CD4-positive, alpha-beta T cell treated with Interferon alpha-2 for 1 hour (primary cell): ENCODE results near the gene MSI2.

Experiments used
- DNase-seq, 2 donors: peaks; one replicate each; pipeline ENCODE4 v3.0.0-alpha.2; 2020 to 2022

MSI2 gene

DNA sequence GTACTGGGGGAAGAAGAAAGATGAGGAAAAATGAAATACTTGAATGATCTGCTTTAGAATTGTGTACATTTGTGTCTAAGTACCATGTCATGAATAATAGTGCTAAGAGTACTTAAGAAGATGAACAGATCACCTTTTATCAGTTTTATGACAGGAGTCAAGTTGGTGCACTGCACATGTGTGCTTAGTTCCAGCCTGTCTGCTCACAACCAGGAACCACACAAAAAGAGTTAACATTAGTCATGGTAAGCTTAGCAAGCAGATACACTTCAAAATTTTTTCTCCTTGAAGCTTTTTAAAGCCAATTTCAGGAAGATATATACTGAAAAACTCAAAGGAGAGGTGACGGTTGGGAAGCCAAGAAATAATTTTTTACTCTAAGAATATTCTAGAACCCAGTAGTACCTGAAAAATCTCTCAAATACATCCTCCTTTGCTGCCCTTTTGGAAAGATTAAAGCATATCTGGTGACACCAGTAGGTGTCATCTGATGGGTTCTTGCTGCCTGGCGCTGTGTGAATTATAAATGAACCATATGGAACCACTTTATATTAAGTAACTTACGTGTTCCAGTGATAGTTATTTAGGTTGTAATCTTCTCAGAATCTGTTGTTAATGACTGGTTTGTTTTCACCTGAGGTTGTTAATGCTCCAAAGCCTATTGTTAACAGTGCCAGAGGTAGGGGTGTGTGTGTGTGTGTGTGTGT, 93.4 kb downstream of the MSI2 start:
- DNase-seq = no peak

DNA sequence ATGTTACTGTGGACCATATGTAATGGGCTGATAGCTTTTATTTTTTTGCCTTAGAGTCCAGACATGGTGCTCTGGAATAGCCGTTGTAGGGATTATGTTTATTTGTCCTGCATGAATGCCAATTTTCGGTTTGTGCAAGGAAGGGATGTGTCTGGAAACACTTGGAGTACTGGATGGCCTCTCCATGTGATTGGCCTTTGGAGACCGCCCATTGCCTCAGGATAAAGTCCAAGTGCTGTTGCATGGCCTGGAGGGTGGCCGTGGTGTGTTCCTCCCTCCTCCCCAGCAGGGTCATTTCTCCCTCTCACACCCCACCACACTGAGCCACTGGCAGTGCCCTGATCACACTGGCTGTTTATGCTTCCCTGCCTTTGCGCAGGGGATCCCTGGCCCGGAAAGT, 93.9 kb downstream of the MSI2 start:
- no peak for DNase-seq

DNA sequence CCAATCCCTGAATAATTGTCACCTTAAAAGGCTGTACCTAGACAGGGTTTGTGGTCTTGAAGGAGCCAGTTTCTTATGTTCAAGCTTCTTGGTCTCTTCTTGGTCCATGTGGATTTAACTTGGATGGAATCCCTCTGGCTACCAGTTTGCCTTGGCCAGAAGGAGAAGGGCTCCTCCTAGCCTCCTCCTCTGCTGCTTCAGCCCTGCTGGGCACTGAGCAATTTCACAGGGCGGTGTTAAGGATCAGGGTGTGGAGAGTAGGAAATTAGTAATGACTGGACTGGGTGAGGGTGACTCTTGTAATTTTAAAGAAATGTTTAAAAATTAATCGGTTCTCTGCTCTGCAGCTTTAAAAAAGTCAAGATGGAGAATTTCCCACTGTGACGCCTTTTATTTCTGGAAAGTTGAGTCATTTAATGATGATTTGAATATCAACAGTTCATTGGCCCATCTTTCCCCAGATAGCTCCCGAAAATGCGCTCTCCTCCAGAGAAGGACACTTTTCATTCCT, 96.4 kb downstream of the MSI2 start:
- no peak for DNase-seq

DNA sequence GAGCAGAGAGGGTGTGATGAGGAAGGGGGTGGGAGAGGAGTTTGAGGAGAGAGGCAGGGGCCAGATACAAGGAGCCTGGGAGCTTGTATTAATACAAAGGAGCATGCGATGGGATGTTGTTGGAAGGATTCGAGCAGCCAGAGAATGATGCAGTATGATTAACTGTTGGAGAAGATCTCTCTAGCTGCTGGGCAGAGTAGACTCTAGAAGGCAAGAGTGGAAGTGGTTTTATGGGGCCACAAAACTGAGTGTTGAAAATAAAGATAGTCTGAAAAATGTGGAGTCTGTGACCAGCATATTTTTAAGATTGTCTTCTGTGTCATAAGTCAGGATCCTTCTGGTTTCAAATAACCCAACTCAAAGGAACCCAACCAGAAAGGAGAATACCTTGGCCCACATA, 98.3 kb downstream of the MSI2 start:
- DNase-seq = no peak

DNA sequence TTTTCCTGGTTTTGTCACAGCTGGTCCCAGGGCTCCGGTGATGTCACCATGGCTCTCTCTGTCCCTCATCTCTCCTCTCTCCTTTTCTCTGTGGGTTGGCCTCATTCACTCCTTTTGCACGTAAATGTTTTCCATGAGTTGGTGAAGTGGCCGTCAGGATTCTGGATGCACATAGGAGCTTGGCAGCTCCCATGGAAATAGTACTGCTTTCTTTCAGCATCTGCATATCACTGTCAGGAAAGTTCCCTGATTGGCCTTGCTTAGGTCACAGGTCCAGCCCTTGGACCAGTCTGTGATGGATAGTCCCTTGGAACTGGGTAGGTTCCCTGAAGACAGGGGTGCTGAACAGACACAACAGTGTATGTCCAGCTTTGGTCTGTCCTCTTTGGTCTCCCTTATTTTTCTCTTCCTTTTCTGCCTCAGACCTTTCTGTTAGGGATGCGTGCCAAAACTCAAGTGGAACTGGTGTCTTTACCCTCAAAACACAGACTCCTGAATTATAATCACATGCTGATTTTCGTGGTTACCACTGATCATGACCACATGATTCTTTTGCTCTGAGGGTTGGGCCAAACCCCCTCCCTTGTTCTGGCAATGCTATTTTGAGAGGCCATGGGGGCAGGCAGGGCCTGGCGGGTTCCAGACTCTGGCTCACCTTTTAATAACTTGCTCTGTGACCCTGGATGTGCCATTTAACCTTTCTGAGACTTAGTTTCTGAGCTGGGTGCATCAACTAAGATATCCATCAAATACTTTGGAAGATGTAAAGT, 99.0 kb downstream of the MSI2 start:
- no peak for DNase-seq

DNA sequence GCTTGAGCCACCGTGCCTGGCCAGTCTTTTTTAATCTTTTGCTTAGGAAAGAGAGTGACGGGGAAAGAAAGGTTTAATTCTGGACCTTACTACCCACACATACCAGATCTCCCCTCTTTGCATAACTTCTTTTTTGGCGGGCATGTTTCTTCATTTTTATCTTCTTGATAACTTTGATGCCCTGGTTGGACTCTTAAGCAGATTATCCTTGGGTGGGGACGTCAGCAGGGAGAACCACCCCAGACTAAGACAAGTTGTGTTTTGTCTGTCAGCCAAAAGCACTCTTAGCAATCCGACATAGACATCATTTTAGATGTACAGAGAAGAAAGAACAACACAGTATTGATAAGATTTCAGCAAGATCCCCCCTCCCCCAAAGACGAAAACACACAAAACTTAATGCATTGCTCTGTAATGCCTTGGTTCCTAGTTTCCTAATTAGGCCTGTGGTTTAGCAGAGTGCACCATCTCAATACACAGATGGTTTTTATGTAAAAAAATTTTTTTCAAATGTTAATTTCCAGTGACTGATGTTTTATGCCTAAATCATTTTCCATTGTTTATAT, 99.9 kb downstream of the MSI2 start:
- DNase-seq = no peak

DNA sequence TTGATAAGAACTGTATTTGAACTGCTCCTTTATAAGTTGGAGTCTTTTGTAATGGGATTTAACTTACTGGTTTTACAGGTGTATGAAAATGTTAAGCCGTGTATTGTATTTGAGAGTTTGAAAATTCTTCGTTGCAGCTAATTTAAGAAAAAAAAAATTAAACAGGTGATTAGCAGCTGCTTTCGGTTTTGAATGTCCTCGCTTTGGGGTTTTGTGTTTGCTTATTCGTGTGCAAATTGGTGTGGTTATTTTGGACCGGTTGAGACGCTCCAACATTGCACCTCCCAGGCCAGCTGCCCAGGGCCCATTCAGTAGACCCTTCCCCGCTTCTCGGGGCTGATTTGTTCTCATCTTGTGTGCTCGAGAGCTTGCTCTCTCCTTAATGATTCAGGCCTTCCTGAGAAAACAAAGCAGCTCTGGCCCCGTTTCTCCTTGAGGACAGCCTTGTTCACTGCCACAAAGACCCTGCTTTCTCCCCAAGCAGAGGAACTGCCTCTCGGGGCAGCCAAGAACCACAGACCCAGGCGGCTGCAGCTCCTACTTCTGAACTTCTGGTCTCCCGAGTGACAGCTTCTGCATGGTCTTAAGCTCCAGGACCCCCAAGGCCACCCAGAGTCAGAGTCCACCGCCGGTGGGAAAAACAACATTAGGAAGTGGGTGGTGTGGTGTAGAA, 100.5 kb downstream of the MSI2 start:
- no peak for DNase-seq

DNA sequence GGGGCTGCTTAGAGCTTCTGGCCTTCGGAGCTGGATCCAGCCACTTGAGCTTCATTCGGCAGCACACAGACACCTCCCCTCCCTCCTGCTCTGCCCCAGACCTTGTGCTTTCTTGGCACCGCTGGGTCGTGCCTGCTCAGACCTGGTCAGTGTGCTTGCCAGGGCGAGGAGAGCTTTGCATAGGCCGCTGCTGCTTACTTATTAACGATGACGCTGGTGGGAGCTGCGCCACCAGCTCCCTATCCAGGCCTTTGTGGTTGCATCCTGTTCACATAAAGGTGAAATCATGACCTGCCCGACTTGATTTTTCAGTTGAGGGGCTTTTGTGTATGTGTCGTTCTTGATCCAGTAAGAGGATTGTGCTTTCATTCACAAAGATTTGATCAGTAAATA, 101.1 kb downstream of the MSI2 start:
- no peak for DNase-seq

DNA sequence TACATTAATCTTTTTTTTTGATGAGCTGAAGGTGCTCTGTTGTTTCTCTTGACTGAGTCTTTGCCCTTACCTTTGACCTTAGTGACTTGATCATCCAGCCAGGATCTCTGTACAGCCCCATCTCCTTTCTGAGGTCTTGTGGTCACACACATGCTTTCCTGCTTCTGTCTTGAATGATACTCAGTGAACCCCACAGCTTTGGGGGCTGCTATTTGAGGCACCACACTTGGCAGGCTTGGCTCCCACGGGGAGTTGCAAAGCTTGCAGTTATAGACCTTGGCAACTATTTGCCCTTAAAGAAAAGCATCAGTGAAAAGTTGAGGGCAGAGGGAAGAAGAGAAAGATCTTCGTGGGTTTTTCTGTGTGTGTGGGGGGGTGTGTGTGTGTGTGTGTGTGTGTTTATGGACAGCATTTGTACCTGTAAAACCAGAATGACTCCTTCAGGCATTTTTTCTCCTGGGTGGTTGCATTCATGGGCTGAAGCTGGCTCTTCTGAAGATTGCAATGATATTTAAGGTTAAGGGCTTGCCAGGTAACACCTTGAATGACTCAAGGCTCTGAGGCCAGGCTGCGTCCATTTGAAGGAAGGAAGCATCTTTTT, 101.6 kb downstream of the MSI2 start:
- no peak for DNase-seq

DNA sequence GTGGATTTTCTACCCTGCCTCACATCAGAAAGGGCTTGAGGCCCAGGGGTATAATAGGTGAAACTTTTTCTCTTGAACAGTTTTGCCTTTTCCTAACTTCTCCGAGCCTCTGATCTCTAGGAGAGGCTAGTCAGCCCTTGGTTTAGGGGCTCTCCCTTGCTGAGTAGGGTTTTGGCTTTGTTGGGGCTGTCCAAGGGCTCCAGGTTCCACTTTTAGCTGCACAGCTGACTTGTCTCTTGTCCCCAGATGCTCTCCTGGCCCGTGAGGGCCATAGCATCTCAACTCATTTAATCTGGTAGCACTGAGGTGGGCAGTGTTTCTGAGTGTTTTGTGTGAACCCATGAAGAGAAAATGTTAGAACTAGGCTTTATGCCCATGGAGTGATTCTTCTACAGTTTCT, 103.9 kb downstream of the MSI2 start:
- DNase-seq = no peak

DNA sequence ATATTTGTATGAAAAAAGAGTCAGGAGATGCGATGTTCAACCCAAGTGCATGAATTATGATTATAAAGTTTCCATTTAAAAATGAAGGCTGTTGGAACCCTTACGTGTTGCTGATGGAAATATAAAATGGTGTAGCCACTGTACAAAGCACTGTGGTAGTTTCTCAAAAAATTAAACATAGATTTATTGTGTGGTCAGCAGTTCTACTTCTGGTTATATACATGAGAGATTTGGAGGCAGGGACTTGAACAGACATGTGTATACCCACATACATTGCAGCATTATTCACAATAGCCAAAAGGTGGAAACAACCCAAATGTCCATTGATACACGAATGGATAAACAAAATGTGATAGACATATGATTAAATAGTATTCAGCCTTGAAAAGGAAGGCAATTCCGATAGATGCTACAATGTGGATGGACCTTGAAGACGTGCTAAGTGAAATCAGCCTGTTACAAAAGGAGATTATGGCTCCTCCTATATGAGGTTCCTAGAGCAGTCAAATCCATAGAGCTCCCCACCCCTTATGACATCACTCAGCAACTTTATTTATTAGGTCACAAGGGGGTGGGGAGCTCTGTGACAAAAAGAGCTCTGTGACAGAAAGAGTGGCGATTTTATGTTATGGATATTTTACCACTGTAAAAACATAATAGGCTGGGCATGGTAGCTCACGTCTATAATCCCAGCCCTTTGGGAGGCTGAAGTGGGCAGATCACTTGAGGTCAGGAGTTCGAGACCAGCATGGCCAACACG, 106.7 kb downstream of the MSI2 start:
- no peak for DNase-seq

DNA sequence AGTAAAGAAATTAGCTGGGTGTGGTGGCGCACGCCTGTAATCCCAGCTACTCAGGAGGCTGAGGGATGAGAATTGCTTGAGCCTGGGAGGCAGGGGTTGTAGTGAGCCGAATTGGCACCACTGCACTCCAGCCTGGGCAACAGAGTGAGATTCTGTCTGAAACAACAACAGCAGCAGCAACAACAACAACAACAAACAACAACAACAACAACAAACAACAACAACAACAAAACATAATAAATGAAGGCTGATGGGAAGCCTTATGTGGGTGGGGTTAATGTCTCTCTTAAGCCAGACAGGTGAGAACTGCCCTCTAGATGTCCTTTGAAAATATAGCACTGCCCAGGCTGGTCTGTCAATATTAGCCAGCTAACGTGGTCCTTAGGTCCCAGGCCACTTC, 107.3 kb downstream of the MSI2 start:
- DNase-seq = no peak

DNA sequence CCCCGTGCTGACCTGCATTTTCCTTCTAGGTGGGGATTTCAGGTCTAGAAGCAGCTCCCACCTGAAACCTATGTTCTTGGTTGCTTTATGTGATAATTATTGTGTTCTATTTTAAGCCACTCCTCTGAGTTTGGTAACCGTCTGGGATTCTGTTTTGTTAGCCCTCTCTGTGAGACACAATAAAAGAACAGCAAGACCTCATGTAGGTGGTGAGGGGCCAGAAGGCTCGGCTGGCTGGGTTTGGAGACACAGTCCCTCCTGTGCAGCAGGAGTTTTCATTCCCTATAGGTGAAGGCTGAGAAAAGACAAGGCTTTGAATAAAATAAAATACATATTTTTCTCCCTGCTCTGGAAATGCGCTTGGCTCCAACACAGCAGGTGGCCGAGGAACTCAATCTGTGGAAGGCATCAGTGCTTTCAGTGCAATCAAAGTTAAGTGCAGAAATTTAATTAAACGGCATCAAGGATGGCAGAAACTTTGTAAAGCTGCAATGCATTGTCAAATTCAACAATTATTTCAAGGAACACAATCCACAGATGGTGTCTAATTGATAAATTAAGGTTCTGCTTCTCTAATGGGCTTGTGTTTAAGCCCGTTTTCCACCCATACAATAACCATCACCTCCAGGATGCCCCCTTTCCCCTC, 107.8 kb downstream of the MSI2 start:
- DNase-seq = no peak

DNA sequence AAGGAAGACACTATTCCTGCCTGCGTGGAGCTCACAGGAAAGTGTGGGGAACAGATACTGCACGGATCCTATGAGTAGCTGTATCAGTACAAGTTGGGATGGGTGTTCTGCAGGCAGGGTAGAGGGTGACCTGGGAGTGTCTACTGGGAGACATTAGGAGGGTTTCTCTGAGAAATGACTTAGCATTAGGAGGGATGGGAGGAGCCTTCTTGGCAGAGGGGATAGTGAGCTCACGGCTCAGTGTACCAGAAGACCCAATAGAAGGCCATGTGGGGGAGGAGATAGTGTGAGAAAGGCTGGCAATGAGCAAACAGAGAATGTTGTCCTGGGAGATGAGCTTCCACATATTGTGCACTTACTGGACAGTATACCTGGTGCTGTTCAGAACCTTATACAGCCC, 109.1 kb downstream of the MSI2 start:
- no peak for DNase-seq

DNA sequence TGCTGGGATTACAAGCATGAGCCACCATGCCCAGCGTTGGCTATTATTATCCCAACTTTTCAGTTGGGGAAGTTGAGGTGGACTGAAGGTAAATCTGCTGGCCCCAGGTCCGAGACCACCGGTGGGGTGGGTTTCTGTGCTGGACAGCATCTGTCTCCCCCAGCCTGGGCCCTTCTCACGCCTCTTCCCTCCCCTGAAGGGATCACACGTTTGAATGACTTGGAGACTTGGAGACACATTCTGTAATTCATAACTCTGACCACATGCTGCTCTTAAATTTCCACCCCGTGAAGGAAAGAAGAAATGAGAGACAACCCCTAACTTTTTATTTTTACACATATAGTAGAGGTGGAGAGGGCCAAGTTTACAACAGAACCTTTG, 109.8 kb downstream of the MSI2 start:
- DNase-seq = no peak

DNA sequence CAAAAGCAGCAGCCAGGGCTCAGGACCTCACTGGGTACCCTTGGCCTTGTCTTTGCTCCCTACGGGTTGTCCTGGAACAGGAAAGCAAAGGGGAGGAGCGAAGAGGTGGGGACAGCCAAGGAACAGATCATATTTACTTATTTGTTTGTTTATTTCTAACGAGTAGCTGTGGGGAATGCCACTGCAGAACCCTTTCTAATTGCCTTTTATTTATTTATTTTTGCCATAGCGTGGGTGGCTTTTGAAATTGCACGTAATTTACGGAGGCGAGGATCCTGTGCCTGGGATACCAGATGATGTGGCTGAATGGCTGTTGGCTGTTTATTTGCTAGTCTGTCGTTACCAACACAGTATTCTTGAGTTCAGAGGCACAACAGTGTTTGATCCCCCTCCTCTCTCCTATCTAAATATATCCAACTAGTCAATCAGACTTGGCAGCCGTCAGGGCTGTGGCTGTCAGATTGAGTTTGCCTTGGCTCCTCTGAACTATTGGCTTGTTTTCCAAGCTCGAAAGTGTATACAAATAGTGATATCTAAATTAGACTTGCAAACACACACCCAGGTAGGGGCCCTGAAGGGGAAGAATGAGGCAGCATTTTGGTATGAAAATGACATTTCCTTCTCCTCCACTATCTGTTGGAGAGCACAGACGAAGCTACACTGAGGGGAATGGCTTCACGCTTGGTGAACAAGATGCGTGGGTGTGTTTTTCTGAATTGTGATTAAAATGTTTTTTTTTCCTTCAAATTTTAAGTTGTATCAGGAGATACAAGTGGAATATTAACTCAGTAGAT, 110.4 kb downstream of the MSI2 start:
- no peak for DNase-seq

DNA sequence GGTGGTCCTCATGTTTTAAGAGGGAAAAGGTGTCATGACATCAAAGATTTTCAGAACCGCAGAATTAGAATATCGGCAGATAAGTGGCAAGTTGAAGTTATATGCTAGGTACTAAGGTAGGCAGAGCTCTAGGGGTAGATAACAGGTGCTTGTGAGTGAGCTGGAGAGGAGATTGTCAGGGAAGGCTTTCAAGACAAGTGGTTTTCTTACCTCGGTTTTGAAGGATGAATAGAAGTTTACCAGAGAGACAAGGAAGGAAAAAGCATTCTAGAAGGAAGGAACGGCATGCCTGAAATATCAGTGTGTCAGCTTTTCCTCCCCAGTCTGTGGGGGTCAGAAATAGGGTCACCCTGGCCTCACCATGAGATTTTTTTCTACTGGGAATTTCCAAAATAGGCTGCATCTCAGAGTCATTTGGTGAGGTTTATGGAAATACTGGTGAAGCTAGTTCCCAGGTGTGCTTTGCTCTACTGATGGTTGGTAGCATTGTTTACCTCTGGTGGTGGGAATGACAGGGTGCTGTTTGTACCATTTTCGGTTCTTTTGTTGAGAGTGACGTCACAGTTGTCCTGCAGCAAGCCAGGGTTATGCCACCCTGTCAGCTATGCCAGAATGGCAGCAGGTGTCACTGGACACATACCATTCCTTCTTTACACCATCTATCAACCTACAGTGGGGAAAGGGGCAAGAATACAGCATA, 112.5 kb downstream of the MSI2 start:
- DNase-seq = no peak

DNA sequence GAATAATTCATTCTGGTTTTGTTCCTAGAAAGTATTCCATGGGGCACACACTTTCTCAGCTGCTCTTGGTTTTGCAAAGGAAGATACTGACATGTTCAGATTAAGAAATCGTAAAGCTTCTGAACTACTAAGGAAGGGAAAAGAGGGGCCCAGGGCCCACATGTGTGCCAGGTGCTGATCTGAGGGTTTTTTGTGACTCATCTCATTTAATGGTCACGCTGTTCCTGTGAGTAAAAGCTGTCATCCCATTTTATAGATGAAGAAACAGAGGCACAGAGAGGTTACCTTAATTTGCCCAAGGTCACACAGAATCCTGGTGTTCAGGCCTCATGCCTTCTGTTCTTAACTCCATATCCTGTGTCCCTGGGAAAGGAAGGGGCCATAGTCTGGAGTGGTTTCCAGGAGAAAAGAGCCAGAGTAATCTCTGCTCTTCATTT, 113.2 kb downstream of the MSI2 start:
- no peak for DNase-seq

DNA sequence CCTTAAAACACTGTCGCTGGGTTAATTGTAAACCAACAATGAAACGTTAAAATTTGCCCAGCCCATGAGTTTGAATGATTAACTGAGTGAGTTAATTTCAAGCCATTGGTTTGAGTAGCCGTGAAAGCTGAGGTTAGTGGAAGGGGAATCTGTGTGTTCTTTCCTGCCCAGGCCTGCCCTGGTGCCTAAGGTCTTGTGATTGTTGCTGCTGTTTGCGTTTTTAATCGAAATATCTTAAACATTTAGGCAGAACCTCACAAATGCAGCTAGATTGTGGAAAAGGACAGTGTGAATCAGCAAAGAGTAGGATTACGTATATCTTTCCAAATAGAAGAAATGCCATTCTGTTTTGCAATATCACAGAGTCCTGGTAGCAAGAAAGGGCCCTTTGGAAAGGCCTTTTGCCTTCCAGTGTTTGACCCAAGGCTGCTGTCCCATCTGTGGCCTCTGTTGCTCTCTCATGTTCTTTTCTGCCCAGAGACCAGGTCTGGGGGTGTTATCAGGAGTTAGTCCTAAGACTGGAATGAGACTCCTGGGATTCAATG, 113.8 kb downstream of the MSI2 start:
- DNase-seq = no peak

DNA sequence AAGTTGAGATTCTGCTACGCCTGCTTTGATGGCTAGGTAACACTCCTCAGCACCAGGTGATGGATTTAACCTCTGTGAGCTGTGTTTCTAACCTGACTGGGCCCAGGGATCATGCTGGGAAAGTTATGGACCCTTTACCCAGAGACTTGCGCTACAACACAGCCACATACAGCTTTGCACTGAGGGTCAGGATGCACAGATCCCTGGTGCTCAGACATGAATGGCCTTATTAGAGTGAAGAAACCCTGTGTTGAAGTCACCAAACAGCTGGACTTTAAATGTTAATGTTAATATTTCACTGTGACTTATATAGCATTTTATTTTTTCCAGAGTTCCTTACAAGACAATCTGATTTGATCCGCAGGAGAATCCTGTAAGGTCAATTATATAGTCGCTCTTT, 114.3 kb downstream of the MSI2 start:
- DNase-seq = no peak
